Amygdala (tissue), 56 donors: ENCODE data around the gene HDAC3.

Experiments
- DNase-seq, 56 donors: peaks; one replicate each; lab custom pipeline; 2025; lab: John Stamatoyannopoulos, UW

Gene HDAC3

DNA sequence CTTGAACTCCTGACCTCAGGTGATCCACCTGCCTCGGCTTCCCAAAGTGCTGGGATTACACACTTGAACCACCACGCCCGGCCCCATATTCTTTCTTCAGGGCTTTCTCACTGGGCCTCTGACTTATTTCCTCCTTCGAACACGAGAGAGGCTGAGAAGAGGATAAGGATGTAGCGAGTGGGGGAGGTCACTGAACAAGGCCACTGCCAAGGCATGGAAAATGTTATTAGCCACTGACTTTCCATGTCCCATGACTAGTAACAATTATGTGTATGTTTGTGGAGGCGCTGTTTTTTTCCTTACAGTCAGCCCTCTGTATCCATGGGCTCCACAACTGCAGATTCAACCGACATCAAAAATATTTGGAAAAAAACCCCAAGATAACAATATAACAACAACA lies 26.9 kb upstream of the HDAC3 start:
- DNase-seq, result no peak

GRCh38 chr5:141662028-141662427 lies 25.4 kb upstream of the HDAC3 start:
- no peak for DNase-seq

DNA sequence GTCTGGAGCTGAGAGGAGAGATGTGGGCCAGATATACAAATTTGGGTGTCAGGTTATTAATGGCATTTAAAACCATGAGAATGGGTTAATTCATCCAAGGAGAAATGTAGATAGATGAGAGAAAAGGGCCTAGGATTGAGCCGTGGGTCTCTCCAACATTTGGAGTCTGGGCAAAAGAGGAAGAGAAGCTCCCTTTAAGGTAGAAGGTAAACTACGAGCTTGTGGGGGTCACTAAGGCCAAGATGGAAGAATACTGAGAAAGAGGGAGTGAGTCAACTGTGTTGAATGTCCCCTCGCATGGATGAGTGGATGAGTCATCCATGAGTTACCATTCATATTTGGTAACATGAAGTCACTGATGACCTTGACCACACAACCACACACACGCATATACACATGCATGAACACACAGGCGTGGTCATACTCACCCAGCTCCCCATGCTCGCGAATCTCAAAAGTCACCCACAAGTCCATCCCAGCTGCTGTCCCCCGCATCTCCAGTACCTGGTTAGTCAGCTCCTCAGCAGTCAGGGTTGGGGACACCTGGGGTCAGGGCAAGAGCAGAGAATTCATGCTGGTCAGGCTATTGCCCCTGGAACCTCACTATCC lies 21.4 kb upstream of the HDAC3 start:
- no peak for DNase-seq

DNA sequence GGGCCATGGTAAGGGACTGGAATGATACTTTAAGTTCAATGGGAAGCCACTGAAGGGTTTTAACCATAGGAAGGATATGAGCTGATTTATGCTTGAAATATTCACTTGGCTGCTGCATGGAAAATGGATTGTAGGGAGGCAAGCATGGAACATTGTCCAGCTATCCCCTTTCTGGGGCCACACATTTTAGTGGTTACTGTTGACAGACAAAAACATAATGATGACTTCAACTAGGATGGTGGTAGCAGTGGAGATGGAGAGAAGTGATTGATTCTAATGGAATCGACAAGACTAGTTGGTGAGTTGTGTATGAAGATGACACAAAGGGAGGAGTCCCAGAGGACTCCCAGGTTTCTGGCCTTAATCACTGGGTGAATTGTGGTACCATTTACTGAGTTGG lies 20.8 kb upstream of the HDAC3 start:
- no peak for DNase-seq

DNA sequence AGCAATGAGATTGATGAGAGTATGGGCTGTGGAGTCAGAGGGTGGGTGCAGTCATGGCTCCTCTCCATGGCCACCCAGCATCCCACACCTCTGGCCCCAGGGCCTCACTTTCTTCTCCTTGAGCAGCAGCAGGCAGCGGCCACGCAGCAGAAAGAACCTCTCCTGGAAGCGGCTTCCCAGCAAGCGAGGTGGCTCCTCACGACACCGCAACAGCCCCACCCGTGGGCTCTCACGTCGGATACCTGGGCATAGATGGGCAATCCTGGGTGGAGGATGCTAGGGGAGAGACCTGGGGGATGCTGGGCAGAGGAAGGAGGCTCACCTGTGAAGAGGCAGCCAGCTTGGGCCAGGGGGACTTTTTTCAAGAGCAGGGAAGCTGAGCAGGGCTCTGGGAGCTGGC lies 19.7 kb upstream of the HDAC3 start:
- DNase-seq, result no peak

DNA sequence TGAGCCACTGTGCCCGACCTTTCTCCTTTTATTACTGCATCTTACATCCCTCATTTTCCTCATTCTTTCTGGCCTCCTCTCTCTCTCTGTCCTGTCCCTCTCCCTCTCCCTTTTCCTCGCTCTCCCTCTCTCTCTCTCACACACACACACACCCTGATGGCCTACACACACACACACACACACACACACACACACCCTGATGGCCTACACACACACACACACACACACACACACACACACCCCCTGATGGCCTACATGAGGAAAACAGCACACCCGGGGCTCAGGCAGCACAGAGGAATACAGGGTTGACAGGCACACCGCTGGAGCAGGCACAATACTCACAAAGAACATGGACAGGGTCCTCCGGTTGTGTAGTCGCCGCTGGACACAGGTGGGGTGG lies 18.4 kb upstream of the HDAC3 start:
- DNase-seq, result no peak

GRCh38 chr5:141654298-141654697 lies 17.6 kb upstream of the HDAC3 start:
- no peak for DNase-seq

DNA sequence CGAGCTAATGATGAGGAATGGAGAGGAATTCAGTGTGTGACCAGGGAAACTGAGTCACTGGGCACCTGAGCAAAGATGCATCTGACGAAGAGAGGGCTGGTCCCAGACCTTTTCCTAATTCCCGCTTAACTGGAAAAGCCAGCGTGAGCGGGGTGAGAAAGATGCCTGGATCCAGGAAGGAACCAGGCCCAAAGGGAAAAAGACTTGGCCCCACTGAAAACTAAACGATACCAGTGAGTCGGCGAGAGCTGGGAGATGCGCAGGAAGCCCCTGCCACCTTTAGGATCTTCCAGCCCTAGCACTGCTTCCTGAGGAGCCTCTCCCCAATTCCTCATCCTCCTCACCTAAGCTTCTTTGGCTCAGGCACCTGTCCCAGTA lies 15.1 kb upstream of the HDAC3 start:
- DNase-seq, result no peak

GRCh38 chr5:141650851-141651727 lies 14.4 kb upstream of the HDAC3 start, which contains the start of gene FCHSD1:
FCHSD1 (minus strand) TSS chr5:141651418; CDS start chr5:141651368, 50 bp downstream.
- peak in 53 of 56 donors; percentile 14 to 94 (median 71) for DNase-seq

- DNase-seq, result no peak
These were observed 13.3 kb upstream of the HDAC3 start for GRCh38 chr5:141649972-141650371.

DNA sequence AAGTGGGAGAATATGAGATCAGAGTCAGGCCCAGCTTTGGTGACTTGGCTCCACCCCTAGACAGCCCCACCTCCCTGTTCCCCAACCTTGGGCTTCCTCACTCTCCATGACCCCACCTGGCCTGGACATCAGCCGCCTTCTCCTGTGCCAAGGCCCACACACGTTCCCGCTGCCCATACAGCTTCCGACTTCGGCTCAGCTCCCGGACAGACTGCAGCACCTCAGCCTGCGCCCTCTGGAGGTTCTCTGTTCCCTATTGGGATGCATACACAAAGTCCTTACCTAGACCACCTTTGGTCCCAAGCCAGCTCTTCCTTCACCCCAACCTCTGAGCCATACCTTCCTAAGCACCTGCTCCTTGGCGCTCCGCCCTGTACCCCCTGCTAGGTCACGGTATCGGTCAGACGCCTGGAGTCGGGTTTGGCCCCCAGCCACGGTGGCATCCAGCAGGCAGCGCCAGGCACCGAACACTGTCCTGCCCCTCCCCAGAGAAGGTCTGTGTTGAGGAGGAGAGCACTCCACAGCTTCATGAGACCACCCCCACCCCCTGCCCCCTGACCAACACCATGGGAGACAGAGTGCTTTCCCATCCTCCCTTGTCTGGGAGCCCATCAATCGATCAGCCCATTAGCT lies 12.5 kb upstream of the HDAC3 start:
- peak in 1 of 56 donors; percentile 49 for DNase-seq

- DNase-seq, result no peak
These were observed 11.2 kb upstream of the HDAC3 start for GRCh38 chr5:141647851-141648250.

GRCh38 chr5:141647242-141647641 lies 10.6 kb upstream of the HDAC3 start:
- no peak for DNase-seq

- no peak for DNase-seq
These were observed 9.4 kb upstream of the HDAC3 start for GRCh38 chr5:141646026-141646425.

- no peak for DNase-seq
These were observed 5.1 kb upstream of the HDAC3 start for GRCh38 chr5:141641634-141642267.

- no peak for DNase-seq
These were observed 4.0 kb upstream of the HDAC3 start for GRCh38 chr5:141640698-141641097.

DNA sequence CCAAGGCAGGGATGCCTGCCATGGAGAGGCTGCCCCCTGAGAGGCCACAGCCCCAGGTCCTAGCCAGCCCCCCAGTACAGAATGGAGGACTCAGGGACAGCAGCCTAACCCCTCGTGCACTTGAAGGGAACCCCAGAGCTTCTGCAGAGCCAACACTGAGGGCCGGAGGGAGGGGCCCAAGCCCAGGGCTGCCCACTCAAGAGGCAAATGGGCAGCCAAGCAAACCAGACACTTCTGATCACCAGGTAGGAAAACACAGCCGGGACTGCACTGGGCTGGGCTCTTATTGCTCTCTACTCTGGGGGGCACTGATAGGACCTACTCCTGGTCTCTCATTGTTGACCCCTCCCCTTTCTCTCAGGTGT lies 3.4 kb upstream of the HDAC3 start:
- no peak for DNase-seq

DNA sequence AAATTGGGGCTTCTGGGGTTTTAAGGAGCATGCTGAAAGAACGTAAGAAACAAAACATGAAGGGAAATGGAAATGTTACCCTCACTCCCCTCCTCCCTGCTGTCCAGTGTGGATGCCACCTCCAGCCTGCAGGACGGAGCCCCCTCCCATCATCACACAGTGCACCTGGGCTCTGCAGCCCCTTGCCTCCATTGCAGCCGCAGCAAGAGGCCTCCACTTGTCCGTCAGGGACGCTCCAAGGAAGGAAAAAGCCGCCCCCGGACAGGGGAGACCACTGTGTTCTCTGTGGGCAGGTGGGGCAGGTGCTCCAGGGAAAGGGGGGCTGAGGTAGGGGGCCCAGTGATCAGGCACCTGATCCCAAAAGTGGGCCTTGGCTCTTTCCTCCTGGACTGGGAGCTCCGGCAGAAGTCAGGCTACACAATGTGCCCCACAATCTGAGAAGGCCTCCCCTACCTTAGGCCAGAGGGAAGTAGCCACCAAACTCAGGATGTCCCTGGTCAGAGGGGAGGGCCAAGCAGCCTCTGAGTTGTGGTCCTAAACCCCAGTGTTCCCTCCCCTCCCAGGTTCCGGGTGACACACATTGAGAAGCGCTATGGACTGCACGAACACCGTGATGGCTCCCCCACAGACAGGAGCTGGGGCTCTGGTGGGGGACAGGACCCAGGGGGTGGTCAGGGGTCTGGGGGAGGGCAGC lies 2.9 kb upstream of the HDAC3 start:
- no peak for DNase-seq

- DNase-seq, result no peak
These were observed 2.1 kb upstream of the HDAC3 start for GRCh38 chr5:141638771-141639170.

DNA sequence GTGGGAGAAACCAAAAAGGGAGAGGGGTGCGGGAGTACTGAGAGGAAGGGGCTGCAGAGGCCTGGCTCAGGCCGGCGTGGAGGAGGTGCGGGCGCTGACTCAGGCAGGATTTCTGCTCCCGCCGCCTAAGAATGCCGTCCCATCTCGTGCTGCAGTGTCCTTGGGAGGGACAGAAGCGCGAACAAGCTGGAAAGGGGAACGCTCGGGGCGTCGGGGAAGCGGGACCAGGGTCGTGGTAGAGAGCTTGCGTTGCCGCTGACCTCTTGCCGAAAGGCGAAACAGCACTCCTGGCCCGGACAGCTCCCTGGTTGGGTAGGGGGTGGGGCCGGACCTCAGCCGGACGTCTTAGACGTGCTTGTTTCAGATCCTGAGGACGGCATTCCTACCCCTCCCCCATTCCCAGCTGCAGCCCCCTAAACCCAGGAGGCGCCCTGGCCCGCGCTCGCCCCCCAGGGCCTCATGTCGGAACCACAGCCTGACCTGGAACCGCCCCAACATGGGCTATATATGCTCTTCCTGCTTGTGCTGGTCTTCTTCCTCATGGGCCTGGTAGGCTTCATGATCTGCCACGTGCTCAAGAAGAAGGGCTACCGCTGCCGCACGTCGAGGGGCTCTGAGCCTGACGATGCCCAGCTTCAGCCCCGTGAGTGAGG lies 1.2 kb upstream of the HDAC3 start:
- peak in 14 of 56 donors; percentile 12 to 44 (median 17) for DNase-seq
